Myocyte (in vitro differentiated cells): ENCODE measurements around the gene WSB2. TPM values are rescaled to one million over a fixed set of nuclear protein-coding genes. Genes with fewer than 3 reads are reported as not detected.
A peak's percentile ranks its signal among the peaks of the same experiment; 100 is the strongest.

Experiments
- DNase-seq: peaks from one replicate; pipeline ENCODE4 v3.0.0-alpha.2; 2012; ENCODE audit warnings: low read depth
- total RNA-seq: library from RNA; depleted of rRNA; stranded (reverse); fragments of >200 nt; gene quantifications from 2 replicates; pipeline ENCODE4 v1.2.3, GENCODE V29; 2014

Gene WSB2
- total RNA-seq, 1 donor from 2014 or later, result 207 TPM

GRCh38 chr12:117994551-117995438 is 66.2 kb downstream of the WSB2 start:
- DNase-seq, result no peak

- DNase-seq, result peak; percentile 3
These were observed 74.1 kb downstream of the WSB2 start for GRCh38 chr12:117986705-117987469.

GRCh38 chr12:117985182-117985581 is 75.8 kb downstream of the WSB2 start:
- DNase-seq, result no peak

Other genes starting within 250 kb of the WSB2 start
- not detected in 2 replicates for gene KSR2, start 92.2 kb downstream of the WSB2 start, total RNA-seq
- gene RFC5, start 44.5 kb downstream of the WSB2 start, total RNA-seq, result 7.1 and 8.2 TPM in 2 replicates
- gene VSIG10, start 42.8 kb upstream of the WSB2 start, total RNA-seq, result 5.3 and 7.4 TPM in 2 replicates
- gene PEBP1, start 74.9 kb upstream of the WSB2 start, total RNA-seq, result 315 and 316 TPM in 2 replicates